Loucy (cell line): ENCODE data around the gene MAP3K20.
"Not testable (repeated sequence)": the region's sequence is repeated elsewhere in the genome, so short reads cannot be mapped to it uniquely, and the experiment has no call there.

Source experiments
- H2AFZ ChIP-seq: fragments of 200-600 bp; sonication (generic); 2 replicates; pipeline ENCODE4 v1.6.0; 2016; ENCODE audit warnings: antibody characterized with exemption, mild to moderate bottlenecking, low read length, moderate library complexity
- H3F3A ChIP-seq: fragments of 200-600 bp; 2 replicates; pipeline ENCODE4 v1.6.0; 2016; ENCODE audit warnings: antibody characterized with exemption, low read depth, mild to moderate bottlenecking
- H3K27me3 ChIP-seq: fragments of 200-600 bp; sonication (generic); 2 replicates; pipeline ENCODE4 v1.6.1; 2014; ENCODE audit warnings: low read length, mild to moderate bottlenecking; ENCODE audit not compliant: insufficient read depth, poor library complexity, severe bottlenecking
- H3K36me3 ChIP-seq: fragments of 200-600 bp; sonication (generic); 2 replicates; pipeline ENCODE4 v1.6.1; 2016; ENCODE audit warnings: low read length; ENCODE audit not compliant: insufficient read depth
- H3K4me1 ChIP-seq: fragments of 200-600 bp; sonication (generic); 2 replicates; pipeline ENCODE4 v1.5.1; 2014; ENCODE audit warnings: low read length, mild to moderate bottlenecking; ENCODE audit not compliant: insufficient read depth, poor library complexity, severe bottlenecking
- H3K4me2 ChIP-seq: fragments of 200-600 bp; sonication (generic); 2 replicates; pipeline ENCODE4 v1.6.0; 2014; ENCODE audit warnings: antibody characterized with exemption, low read length, low read depth, mild to moderate bottlenecking; ENCODE audit not compliant: poor library complexity, severe bottlenecking
- H3K4me3 ChIP-seq: fragments of 200-600 bp; sonication (generic); 2 replicates; pipeline ENCODE4 v1.5.1; 2014; ENCODE audit warnings: low read length, mild to moderate bottlenecking, mixed read lengths; ENCODE audit not compliant: poor library complexity, severe bottlenecking
- H3K79me2 ChIP-seq: fragments of 200-600 bp; sonication (generic); 2 replicates; pipeline ENCODE4 v1.6.1; 2014; ENCODE audit warnings: low read length; ENCODE audit not compliant: insufficient read depth
- H3K9ac ChIP-seq: fragments of 200-600 bp; sonication (generic); 2 replicates; pipeline ENCODE4 v1.6.0; 2014; ENCODE audit warnings: mild to moderate bottlenecking, low read depth, low read length, moderate library complexity; ENCODE audit not compliant: poor library complexity, severe bottlenecking
- H3K9me2 ChIP-seq: fragments of 200-600 bp; sonication (generic); replicated peaks from 2 replicates; pipeline ENCODE4 v1.6.1; 2016; ENCODE audit warnings: low read depth, low read length, mixed read lengths
- H3K9me3 ChIP-seq: fragments of 200-600 bp; sonication (generic); 2 replicates; pipeline ENCODE4 v1.6.1; 2014; ENCODE audit warnings: mild to moderate bottlenecking, antibody characterized with exemption, low read length, low read depth; ENCODE audit not compliant: insufficient read depth
- H4K20me1 ChIP-seq: fragments of 200-600 bp; sonication (generic); 2 replicates; pipeline ENCODE4 v1.6.0; 2014; ENCODE audit warnings: antibody characterized with exemption, low read length, mild to moderate bottlenecking; ENCODE audit not compliant: insufficient read depth, poor library complexity, severe bottlenecking
- EZH2phosphoT487 ChIP-seq: fragments of 200-600 bp; IDR thresholded peaks from 2 replicates; pipeline ENCODE4 v1.6.1; 2018; ENCODE audit warnings: antibody characterized with exemption, mild to moderate bottlenecking, moderate library complexity, borderline replicate concordance
- TF ChIP-seq, protein P1 (sequence below): fragments of 200-600 bp; sonication (generic); conservative IDR thresholded peaks from 2 replicates; pipeline ENCODE4 v1.5.1; 2014; ENCODE audit warnings: mild to moderate bottlenecking, antibody characterized with exemption, low read length

Gene MAP3K20

DNA sequence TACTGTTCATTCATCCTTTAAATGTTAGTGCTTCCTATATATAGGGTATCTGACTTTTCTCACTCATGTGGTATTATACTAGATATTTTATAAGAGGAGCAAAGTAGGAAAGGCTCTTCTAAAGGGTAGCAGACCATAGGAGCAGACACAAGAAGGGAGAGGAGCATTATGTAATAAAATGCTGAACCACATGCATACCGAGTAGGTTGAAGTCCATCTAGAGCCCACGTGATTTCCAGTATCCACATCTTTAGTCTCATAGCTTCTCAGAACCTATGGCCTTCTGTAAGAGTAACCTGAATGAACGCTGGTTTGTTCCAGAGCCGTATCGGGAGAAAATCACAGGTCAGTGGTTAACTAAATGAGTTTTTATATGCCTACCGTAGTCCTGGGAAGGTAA is 85.9 kb downstream of the MAP3K20 start:
- TF ChIP-seq EZH2phosphoT487, result no peak
- TF ChIP-seq, protein P1, sequence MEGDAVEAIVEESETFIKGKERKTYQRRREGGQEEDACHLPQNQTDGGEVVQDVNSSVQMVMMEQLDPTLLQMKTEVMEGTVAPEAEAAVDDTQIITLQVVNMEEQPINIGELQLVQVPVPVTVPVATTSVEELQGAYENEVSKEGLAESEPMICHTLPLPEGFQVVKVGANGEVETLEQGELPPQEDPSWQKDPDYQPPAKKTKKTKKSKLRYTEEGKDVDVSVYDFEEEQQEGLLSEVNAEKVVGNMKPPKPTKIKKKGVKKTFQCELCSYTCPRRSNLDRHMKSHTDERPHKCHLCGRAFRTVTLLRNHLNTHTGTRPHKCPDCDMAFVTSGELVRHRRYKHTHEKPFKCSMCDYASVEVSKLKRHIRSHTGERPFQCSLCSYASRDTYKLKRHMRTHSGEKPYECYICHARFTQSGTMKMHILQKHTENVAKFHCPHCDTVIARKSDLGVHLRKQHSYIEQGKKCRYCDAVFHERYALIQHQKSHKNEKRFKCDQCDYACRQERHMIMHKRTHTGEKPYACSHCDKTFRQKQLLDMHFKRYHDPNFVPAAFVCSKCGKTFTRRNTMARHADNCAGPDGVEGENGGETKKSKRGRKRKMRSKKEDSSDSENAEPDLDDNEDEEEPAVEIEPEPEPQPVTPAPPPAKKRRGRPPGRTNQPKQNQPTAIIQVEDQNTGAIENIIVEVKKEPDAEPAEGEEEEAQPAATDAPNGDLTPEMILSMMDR, result no peak
- no peak overlapping the region for H3K9ac ChIP-seq

DNA sequence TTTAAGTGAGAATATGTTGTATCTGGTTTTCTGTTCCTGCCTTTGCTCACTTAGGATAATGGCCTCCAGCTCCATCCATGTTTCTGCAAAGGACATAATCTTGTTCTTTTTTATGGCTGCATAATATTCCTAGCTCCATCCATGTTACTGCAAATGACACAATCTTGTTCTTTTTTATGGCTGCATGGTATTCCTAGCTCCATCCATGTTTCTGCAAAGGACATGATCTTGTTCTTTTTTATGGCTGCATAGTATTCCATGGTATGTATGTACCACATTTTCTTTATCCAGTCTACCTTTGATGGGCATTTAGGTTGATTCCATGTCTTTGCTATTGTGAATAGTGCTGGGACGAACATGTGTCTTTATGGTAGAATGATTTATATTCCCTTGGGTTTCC is 87.7 kb downstream of the MAP3K20 start:
- not testable (repeated sequence) for H3K9ac ChIP-seq, H3K27me3 ChIP-seq, H4K20me1 ChIP-seq, H3K4me2 ChIP-seq, H3K36me3 ChIP-seq, H2AFZ ChIP-seq, H3K4me1 ChIP-seq, H3K9me2 ChIP-seq, H3K79me2 ChIP-seq, H3F3A ChIP-seq, H3K9me3 ChIP-seq, H3K4me3 ChIP-seq

More for the DNA sequence above, 85.9 kb downstream of the MAP3K20 start:
- Histone ChIP-seq H3K4me3 (no peak overlapping the region), H3K9me2 (no peaks in the 10 kb centered on the region), H3F3A (no peaks in the 10 kb centered on the region), H3K36me3 (no peaks in the 10 kb centered on the region), H3K9me3 (no peaks in the 10 kb centered on the region), H2AFZ (no peak overlapping the region), H3K4me1 (no peaks in the 10 kb centered on the region), H3K4me2 (no peak overlapping the region), H3K27me3 (no peaks in the 10 kb centered on the region), H4K20me1 (no peaks in the 10 kb centered on the region), H3K79me2 (no peaks in the 10 kb centered on the region)

DNA sequence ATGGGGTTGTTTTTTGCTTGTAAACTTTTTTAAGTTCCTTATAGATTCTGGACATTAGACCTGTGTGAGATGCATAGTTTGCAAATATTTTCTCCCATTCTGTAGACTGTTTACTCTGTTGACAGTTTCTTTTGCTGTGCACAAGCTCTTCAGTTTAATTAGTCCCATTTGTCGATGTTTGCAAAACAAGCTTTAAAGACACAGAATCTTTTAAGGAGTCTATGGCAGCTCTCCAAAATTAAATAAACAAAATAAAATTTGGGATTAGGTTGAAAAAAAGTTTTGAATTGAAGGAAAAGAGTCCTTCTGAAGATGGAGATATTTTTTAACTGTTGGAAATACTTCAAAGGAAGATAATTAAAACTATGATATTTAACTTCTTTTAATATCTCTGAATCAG is 88.8 kb downstream of the MAP3K20 start:
- Histone ChIP-seq H3K4me2 (no peak overlapping the region), H3K9me2 (no peaks in the 10 kb centered on the region), H3K4me1 (no peaks in the 10 kb centered on the region), H3K79me2 (no peaks in the 10 kb centered on the region), H4K20me1 (no peaks in the 10 kb centered on the region), H2AFZ (no peak overlapping the region), H3K9me3 (no peaks in the 10 kb centered on the region), H3K9ac (no peak overlapping the region), H3K36me3 (no peaks in the 10 kb centered on the region), H3F3A (no peaks in the 10 kb centered on the region), H3K27me3 (no peaks in the 10 kb centered on the region), H3K4me3 (no peak overlapping the region)
- TF ChIP-seq EZH2phosphoT487, result no peak
- TF ChIP-seq, protein P1, result no peak

DNA sequence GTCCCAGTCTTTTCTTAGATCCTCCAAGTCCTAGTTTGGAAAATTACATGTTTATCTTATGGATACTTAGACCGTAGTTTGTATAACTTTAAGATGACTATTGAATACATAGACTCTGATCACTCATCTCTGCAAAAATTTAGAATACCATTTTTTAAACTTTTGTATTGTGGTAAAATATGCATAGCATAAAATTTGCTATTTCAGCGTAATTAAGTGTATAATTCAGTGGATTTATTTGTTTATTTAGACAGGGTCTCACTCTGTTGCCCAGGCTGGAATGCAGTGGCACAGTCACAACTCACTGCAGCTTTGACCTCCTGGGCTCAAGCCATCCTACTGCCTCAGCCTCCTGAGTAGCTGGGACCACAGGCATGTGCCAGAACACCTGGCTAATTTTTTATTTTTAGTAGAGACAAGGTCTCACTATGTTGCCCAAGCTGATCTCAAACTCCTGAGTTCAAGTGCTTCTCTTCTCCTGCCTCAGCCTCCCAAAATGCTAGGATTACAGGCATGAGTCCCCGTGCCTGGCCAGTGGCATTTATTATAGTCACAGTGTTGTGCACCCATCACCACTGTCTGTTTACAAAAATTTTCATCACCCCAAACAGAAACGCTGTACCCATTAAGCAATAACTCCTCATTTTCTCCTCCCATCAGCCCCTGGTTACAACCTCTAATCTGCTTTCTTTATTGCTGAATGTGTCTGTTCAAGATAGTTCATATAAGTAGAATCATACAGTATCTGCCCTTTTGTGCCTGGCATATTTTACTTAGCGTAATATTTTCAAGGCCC is 90.0 kb downstream of the MAP3K20 start:
- H3K4me2 ChIP-seq, result no peak overlapping the region
- H3K9me2 ChIP-seq, result no peaks in the 10 kb centered on the region
- H2AFZ ChIP-seq, result no peak overlapping the region
- H3K79me2 ChIP-seq, result no peaks in the 10 kb centered on the region
- H4K20me1 ChIP-seq, result no peaks in the 10 kb centered on the region
- no peak overlapping the region for H3K4me3 ChIP-seq
- no peaks in the 10 kb centered on the region for H3K9me3 ChIP-seq
- H3K36me3 ChIP-seq, result no peaks in the 10 kb centered on the region
- no peaks in the 10 kb centered on the region for H3K27me3 ChIP-seq
- H3K4me1 ChIP-seq, result no peaks in the 10 kb centered on the region
- no peak overlapping the region for H3K9ac ChIP-seq
- TF ChIP-seq, protein P1, result no peak
- no peak for TF ChIP-seq EZH2phosphoT487
- no peaks in the 10 kb centered on the region for H3F3A ChIP-seq
